Measurements from ENCODE around the gene RNF187. TPM values are rescaled to one million over a fixed set of nuclear protein-coding genes. Genes with fewer than 3 reads are reported as not detected.

The RNF187 gene
- total RNA-seq (39.5 and 52.4 TPM in 2 replicates), polyA plus RNA-seq (124 and 135 TPM in 2 replicates)

DNA sequence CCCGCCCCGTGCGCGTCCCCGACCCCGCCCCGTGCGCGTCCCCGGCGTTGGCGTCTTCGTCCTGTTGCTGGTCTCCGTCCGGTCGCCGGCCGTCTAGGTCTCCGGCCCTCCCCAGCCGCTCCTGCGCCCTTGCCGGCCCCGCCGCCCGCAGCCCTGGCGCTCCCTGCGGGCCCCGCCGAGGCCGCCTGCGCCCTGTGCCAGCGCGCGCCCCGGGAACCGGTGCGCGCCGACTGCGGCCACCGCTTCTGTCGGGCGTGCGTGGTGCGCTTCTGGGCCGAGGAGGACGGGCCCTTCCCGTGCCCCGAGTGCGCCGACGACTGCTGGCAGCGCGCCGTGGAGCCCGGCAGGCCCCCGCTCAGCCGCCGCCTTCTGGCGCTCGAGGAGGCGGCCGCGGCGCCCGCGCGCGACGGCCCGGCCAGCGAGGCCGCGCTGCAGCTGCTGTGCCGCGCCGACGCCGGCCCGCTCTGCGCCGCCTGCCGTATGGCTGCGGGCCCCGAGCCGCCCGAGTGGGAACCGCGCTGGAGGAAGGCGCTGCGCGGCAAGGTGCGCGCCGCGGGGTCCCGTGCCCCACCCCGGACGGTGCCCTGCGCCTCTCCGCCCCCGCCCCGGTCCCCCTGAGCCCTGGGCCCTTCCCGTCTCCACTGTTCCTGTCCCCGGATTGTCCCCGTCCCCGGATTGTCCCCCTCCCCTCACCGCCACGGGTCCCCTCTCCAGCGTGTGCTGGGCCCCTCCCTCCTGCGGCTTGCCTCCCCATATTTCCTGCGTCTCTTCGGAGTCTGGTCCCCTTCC, at the start of gene RNF187:
Gene RNF187, plus strand, starts transcription at position 47 of the 789 bp plus-strand sequence.
- peaks cover 17% of the 10 kb centered on the region for H3K4me1 ChIP-seq (ENCODE audit: insufficient read depth)
- TF ChIP-seq EZH2 (IDR thresholded peaks at IDR 0.05; ENCODE audit: borderline replicate concordance): no peak
- TF ChIP-seq, protein P1, sequence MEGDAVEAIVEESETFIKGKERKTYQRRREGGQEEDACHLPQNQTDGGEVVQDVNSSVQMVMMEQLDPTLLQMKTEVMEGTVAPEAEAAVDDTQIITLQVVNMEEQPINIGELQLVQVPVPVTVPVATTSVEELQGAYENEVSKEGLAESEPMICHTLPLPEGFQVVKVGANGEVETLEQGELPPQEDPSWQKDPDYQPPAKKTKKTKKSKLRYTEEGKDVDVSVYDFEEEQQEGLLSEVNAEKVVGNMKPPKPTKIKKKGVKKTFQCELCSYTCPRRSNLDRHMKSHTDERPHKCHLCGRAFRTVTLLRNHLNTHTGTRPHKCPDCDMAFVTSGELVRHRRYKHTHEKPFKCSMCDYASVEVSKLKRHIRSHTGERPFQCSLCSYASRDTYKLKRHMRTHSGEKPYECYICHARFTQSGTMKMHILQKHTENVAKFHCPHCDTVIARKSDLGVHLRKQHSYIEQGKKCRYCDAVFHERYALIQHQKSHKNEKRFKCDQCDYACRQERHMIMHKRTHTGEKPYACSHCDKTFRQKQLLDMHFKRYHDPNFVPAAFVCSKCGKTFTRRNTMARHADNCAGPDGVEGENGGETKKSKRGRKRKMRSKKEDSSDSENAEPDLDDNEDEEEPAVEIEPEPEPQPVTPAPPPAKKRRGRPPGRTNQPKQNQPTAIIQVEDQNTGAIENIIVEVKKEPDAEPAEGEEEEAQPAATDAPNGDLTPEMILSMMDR (IDR thresholded peaks at IDR 0.05; ENCODE audit: poor library complexity): no peak
- TF ChIP-seq EZH2phosphoT487 (IDR thresholded peaks at IDR 0.05; ENCODE audit: low read depth, severe bottlenecking, unreplicated experiment): no peak
- peaks cover 35% of the 10 kb centered on the region for H3K79me2 ChIP-seq
- peak within 1 kb of the TSS; percentile 69 for H3K4me2 ChIP-seq
- DNase-seq (ENCODE audit: low spot score): peak; percentile 88
- no peaks in the 10 kb centered on the region for H3K27me3 ChIP-seq
- H3K4me3 ChIP-seq: peak within 1 kb of the TSS; percentile 46
- peak within 1 kb of the TSS; percentile 99 for H3K27ac ChIP-seq
- no peaks in the 10 kb centered on the region for H3K9me3 ChIP-seq (ENCODE audit: low read depth)
- H2AFZ ChIP-seq: peak within 1 kb of the TSS; percentile 80
- H3K36me3 ChIP-seq (replicated peaks; ENCODE audit: insufficient read depth, low read depth): no peaks in the 10 kb centered on the region
- H3K9me2 ChIP-seq (replicated peaks; ENCODE audit: insufficient read depth): no peaks in the 10 kb centered on the region
- WGBS (ENCODE audit: low lambda C conversion rate, missing lambda C conversion rate): 3% methylated on average over 54 of the region's 113 CpGs
- H4K20me1 ChIP-seq (ENCODE audit: insufficient read depth, poor library complexity, severe bottlenecking): no peaks in the 10 kb centered on the region

DNA sequence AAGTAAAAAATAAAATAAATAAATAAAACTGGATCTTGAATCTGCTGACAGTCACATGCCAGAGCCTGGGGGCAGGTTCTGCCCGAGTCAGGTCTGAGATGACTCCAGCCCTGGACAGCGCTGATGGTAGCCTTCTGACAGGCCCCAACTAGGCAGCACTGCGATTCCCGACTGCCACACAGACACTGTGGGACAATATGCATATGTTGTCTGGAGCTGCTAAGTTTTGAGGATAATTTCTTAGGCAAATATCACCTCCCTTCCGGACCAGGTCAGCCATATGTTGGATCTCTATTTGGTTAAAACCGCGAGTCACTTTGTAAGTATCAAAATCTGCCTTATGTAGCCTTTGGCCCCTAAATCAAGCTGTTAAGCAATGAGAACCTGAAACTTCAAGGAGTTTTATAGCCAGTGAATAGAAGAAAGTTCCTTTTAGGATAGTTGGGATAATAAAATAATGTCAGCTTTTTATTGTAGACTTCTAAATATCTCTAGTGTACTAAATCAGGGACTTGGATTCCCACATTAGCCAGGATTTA, 49.7 kb upstream of the RNF187 start:
- Histone ChIP-seq H3K27ac (no peak overlapping the region), H3K9me2 (replicated peaks; ENCODE audit: insufficient read depth) (no peaks in the 10 kb centered on the region), H3K79me2 (no peaks in the 10 kb centered on the region), H2AFZ (no peak overlapping the region), H3K36me3 (replicated peaks; ENCODE audit: insufficient read depth, low read depth) (no peaks in the 10 kb centered on the region), H3K9me3 (ENCODE audit: low read depth) (no peaks in the 10 kb centered on the region), H3K4me3 (no peak overlapping the region), H3K27me3 (no peaks in the 10 kb centered on the region), H3K4me2 (no peak overlapping the region), H4K20me1 (ENCODE audit: insufficient read depth, poor library complexity, severe bottlenecking) (no peaks in the 10 kb centered on the region), H3K4me1 (ENCODE audit: insufficient read depth) (peaks cover 13% of the 10 kb centered on the region)
- TF ChIP-seq EZH2phosphoT487 (IDR thresholded peaks at IDR 0.05; ENCODE audit: low read depth, severe bottlenecking, unreplicated experiment) (no peak), EZH2 (IDR thresholded peaks at IDR 0.05; ENCODE audit: borderline replicate concordance) (no peak)
- TF ChIP-seq, protein P1 (IDR thresholded peaks at IDR 0.05; ENCODE audit: poor library complexity): no peak
- DNase-seq (ENCODE audit: low spot score): no peak
- WGBS (ENCODE audit: low lambda C conversion rate, missing lambda C conversion rate): 88% methylated on average over 7 of the region's 7 CpGs

DNA sequence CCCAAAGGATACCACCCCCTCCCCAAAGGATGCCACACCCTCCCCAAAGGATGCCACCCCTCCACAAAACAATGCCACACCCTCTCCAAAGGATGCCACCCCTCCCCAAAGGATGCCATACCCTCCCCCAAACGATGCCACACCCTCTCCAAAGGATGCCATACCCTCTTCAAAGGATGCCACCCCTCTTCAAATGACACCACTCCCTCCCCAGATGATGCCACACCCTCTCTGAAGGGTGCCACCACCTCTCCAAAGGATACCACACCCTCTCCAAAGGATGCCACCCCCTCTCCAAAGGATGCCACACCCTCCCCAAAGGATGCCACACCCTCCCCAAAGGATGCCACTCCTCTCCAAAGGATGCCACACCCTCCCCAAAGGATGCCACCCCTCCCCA, 48.9 kb upstream of the RNF187 start:
- Histone ChIP-seq H3K4me1 (ENCODE audit: insufficient read depth) (peaks cover 5% of the 10 kb centered on the region), H3K9me3 (ENCODE audit: low read depth) (no peaks in the 10 kb centered on the region), H3K27ac (no peak overlapping the region), H3K36me3 (replicated peaks; ENCODE audit: insufficient read depth, low read depth) (no peaks in the 10 kb centered on the region), H3K4me2 (no peak overlapping the region), H3K4me3 (no peak overlapping the region), H2AFZ (no peak overlapping the region), H3K9me2 (replicated peaks; ENCODE audit: insufficient read depth) (no peaks in the 10 kb centered on the region), H3K79me2 (no peaks in the 10 kb centered on the region), H3K27me3 (no peaks in the 10 kb centered on the region), H4K20me1 (ENCODE audit: insufficient read depth, poor library complexity, severe bottlenecking) (no peaks in the 10 kb centered on the region)
- WGBS (ENCODE audit: low lambda C conversion rate, missing lambda C conversion rate): 80% methylated on average over 1 of the region's 1 CpG
- TF ChIP-seq, protein P1 (IDR thresholded peaks at IDR 0.05; ENCODE audit: poor library complexity): no peak
- no peak for TF ChIP-seq EZH2 (IDR thresholded peaks at IDR 0.05; ENCODE audit: borderline replicate concordance)
- no peak for TF ChIP-seq EZH2phosphoT487 (IDR thresholded peaks at IDR 0.05; ENCODE audit: low read depth, severe bottlenecking, unreplicated experiment)
- no peak for DNase-seq (ENCODE audit: low spot score)

Measured in hepatocyte (in vitro differentiated cells).